D721Med (cell line): ENCODE results near the gene PRDM15.

ENCODE experiments used
- DNase-seq: peaks from one replicate; pipeline ENCODE4 v3.0.0; 2011; ENCODE audit warnings: low spot score; ENCODE audit not compliant: insufficient read length
- FAIRE-seq: peaks from 2 replicates; lab custom pipeline; 2011; peaks lifted over from hg19 to GRCh38; lab: Jason Lieb, UNC
- TF ChIP-seq, protein P1 (sequence below): IDR thresholded peaks from 2 replicates; pipeline ENCODE4 v1.5.1; 2012; ENCODE audit warnings: mild to moderate bottlenecking, control low read depth; ENCODE audit not compliant: insufficient read depth; ENCODE audit errors: missing control alignments

The PRDM15 gene

DNA sequence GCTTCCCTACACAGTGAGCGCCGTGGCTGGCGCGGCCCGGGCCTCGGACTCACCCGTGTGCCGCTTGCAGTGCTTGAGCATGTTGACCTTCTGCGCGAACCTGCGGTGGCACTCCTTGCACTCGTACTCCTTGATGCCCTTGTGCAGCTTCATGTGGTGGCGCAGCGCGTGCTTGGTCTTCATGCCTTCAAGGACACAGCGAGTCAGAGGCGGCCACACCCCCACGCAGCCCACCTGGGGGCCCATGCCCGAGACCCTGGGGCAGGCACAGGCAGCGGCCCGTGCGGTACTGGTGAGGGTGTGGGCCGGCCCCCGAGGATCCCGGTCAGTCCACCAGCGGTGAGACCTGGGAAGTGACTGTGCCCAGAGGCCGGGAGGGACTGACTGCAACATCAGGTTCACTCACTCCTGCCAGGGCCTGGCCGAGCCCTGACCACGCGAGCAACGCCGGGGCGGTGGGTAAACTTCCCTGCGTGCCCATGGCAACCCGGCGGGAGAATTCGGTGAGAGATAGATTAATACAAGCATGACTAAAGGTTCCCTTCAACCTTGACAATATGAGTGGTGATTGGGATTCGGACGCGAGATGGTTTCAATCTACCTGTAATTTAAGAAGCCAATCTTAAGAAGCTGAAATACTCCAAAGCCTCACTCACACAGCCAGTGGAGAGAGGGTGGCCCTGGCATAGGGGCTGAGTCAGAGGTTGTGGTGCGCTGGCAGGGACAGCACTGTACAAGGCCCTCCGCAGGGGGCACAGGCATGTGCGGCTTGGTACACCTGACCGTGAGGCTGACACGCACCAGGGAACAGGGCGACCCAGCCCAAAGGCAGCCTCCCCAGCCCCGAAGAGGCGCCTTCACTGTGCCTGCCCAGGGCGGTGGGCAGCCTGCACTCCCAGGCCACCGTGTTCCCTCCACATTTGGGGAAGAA is 63.2 kb downstream of the PRDM15 start:
- TF ChIP-seq, protein P1, sequence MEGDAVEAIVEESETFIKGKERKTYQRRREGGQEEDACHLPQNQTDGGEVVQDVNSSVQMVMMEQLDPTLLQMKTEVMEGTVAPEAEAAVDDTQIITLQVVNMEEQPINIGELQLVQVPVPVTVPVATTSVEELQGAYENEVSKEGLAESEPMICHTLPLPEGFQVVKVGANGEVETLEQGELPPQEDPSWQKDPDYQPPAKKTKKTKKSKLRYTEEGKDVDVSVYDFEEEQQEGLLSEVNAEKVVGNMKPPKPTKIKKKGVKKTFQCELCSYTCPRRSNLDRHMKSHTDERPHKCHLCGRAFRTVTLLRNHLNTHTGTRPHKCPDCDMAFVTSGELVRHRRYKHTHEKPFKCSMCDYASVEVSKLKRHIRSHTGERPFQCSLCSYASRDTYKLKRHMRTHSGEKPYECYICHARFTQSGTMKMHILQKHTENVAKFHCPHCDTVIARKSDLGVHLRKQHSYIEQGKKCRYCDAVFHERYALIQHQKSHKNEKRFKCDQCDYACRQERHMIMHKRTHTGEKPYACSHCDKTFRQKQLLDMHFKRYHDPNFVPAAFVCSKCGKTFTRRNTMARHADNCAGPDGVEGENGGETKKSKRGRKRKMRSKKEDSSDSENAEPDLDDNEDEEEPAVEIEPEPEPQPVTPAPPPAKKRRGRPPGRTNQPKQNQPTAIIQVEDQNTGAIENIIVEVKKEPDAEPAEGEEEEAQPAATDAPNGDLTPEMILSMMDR: no peak
- FAIRE-seq: no peak

DNA sequence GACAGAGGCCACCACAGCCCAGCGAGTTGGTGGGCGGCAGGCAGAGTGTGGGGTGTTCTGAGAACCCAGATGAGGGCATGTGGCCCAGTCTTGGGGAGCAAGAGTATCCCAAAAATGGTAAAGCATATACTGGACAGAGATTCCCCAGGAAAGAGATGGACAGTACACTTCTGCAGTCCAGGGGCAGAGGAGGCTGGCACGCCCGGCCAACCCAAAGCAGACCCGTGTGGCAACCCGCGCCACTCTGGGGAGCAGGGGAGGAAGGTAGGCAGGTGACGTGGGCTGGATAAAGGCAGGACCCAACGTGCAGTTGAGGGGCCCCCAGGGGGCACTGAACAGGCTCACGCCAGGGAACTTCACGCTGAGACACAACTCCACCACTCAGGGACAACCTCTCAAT is 65.9 kb downstream of the PRDM15 start:
- no peak for DNase-seq
- no peak for FAIRE-seq
- TF ChIP-seq, protein P1: no peak

More for the DNA sequence above, 63.2 kb downstream of the PRDM15 start:
- DNase-seq: no peak

DNA sequence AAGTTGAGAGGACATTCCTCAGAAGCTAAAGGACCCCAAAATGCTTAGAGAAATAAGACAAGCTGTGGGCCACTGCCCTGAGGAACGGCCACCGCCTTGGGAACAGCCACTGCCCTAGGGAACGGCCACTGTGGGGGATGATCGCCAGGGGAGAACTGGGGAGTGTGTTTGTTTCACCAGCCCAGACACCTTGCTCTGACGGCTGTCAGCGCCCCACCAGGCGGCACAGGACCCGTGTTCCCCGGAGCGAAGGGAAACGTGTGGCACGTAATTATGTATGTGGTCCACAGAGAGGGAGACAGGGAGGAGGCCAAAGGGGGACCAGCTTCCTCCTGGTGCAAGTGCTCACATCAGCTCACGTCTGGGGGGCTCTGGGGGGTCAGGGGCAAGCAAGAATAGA is 66.5 kb downstream of the PRDM15 start:
- no peak for FAIRE-seq

DNA sequence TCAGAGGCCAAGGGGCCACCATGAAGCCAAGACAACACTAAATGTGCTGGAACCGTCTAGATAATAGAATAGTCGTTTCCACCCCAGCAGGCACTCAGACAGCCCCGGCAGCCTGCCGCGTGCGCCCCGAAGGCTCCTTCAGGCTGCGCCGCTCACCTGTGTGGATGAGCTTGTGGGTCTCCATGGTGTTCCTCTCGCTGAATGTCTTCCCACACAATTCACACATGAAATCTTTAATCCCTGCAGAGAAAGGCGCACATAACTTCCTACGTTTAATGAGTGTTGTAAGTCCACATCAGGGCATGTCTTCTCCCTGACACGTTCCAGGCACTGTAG is 68.6 kb downstream of the PRDM15 start:
- FAIRE-seq (no peak), DNase-seq (no peak)
- TF ChIP-seq, protein P1: no peak

More for the DNA sequence above, 66.5 kb downstream of the PRDM15 start:
- TF ChIP-seq, protein P1: no peak
- DNase-seq: no peak

DNA sequence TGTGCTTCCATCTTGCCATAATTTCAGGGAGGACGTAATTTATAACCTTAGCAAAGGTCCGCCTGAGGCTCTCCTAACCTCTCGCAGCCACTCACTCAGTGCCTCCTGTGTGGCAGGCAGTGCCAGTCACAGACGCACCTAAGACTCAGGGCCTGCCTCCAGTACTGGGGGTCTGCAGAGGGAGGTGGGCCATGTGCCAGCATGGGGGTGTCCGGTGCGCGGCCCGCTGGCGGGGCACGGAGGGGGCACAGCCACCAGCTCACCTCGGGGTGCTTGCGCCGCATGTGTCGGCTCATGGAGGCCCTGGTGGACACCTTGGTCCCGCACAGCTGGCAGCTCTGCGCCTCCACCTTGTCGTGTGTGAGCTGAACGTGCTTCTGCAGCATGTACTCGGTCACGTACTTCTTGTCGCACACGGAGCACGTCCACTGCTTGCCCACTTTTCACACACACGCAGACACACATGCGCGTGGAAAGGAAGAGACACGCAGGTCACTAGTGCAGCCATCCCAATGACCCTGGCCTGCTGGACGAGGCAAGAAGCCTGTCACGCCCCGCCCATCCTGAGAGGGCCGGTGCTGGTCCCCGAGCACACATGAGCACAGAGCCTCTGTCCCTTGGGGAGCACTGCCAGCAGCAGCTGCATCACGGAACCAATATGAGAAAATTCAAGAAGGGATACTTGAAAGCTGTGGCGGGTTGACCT is 69.1 kb downstream of the PRDM15 start:
- TF ChIP-seq, protein P1: no peak
- DNase-seq (no peak), FAIRE-seq (no peak)

DNA sequence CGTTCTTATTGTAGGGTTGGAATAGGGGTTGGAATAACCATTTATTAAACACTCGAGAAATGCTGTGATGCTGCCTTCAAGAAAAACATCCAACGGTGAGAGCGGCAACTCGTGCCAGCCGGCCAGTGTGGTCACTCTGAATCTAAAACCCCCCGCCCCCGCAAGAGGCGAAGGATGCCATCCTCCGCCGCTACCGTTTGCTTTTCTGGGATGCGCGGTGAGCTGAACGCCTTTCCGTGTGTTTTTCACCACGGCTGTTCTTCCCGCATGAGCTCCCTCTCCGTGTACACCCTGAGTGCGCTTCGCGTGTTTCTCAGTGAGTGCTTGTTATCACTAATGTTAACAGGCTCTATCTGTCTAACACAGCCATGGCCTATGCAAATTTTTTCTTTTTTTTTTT is 70.3 kb downstream of the PRDM15 start:
- no peak for DNase-seq
- no peak for FAIRE-seq
- TF ChIP-seq, protein P1: no peak

DNA sequence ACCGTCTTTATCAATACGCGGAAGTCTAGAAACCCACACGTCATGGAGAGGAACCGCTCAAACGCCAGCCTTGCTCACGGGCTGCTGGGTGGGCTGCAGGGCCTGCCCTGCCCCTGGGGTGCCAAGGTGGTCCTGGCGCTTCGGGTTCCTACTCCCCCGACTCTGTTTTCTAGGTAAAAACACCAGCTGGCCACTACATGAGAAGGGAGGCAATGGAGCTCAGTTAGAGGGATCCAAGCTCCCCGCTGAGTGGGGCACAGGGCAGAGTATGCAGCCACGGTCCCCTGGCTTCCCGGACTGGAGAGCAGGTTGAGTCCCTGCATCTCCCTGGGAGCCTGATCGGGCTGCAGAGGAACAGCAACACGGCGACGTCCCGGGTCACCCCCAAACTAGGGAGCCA is 71.0 kb downstream of the PRDM15 start:
- TF ChIP-seq, protein P1: no peak
- FAIRE-seq (no peak), DNase-seq (no peak)
